HEK293T (cell line): ENCODE results near the gene ZNF548.
A peak's percentile ranks its signal among the peaks of the same experiment; 100 is the strongest.

Experiments
- CTCF ChIA-PET: fragments of 350-600 bp; formaldehyde crosslinking; extraction: SDS; loops from one replicate; lab custom pipeline; 2021; ENCODE audit warnings: antibody characterized with exemption, inconsistent platforms; lab: Yijun Ruan, JAX
- POLR2A ChIA-PET: fragments of 350-600 bp; formaldehyde crosslinking; extraction: SDS; loops from one replicate; lab custom pipeline; 2020; ENCODE audit warnings: antibody characterized with exemption, inconsistent platforms; lab: Yijun Ruan, JAX
- DNase-seq: peaks from one replicate; pipeline ENCODE4 v3.0.0; 2012; ENCODE audit warnings: mixed read lengths; ENCODE audit errors: extremely low spot score
- ARNT ChIP-seq: fragments of 450-650 bp; IDR thresholded peaks from 2 replicates; pipeline ENCODE4 v1.6.1; 2017; ENCODE audit warnings: mild to moderate bottlenecking
- BHLHE40 ChIP-seq: fragments of 450-650 bp; IDR thresholded peaks from 2 replicates; pipeline ENCODE4 v1.6.1; 2016; ENCODE audit warnings: mild to moderate bottlenecking, moderate library complexity, borderline replicate concordance
- CTBP1 ChIP-seq: fragments of 450-650 bp; IDR thresholded peaks from 2 replicates; pipeline ENCODE4 v1.6.1; 2016; ENCODE audit warnings: borderline replicate concordance
- ELF4 ChIP-seq: fragments of 450-650 bp; IDR thresholded peaks from 2 replicates; pipeline ENCODE4 v1.6.1; 2017; ENCODE audit warnings: antibody characterized with exemption
- FOXA1 ChIP-seq: fragments of 450-650 bp; IDR thresholded peaks from 2 replicates; pipeline ENCODE4 v1.6.1; 2016; ENCODE audit warnings: mild to moderate bottlenecking
- FOXK2 ChIP-seq: fragments of 450-650 bp; IDR thresholded peaks from 2 replicates; pipeline ENCODE4 v1.6.1; 2016; ENCODE audit warnings: mild to moderate bottlenecking
- FOXM1 ChIP-seq: fragments of 450-650 bp; IDR thresholded peaks from 2 replicates; pipeline ENCODE4 v1.6.1; 2017; ENCODE audit warnings: mild to moderate bottlenecking, borderline replicate concordance
- HDGF ChIP-seq: fragments of 450-650 bp; IDR thresholded peaks from 2 replicates; pipeline ENCODE4 v1.6.1; 2017; ENCODE audit warnings: antibody characterized with exemption, borderline replicate concordance
- L3MBTL2 ChIP-seq: fragments of 450-650 bp; conservative IDR thresholded peaks from 2 replicates; pipeline ENCODE4 v1.6.1; 2016; ENCODE audit warnings: mild to moderate bottlenecking
- LEF1 ChIP-seq: fragments of 450-650 bp; IDR thresholded peaks from 2 replicates; pipeline ENCODE4 v1.6.1; 2017; ENCODE audit warnings: mild to moderate bottlenecking, borderline replicate concordance
- NFRKB ChIP-seq: fragments of 450-650 bp; IDR thresholded peaks from 2 replicates; pipeline ENCODE4 v1.6.1; 2016; ENCODE audit warnings: mild to moderate bottlenecking, moderate library complexity
- SP1 ChIP-seq: fragments of 450-650 bp; IDR thresholded peaks from 2 replicates; pipeline ENCODE4 v1.6.1; 2017
- SUZ12 ChIP-seq: fragments of 450-650 bp; IDR thresholded peaks from 2 replicates; pipeline ENCODE4 v1.6.1; 2016; ENCODE audit warnings: mild to moderate bottlenecking
- TARDBP ChIP-seq: fragments of 450-650 bp; IDR thresholded peaks from 2 replicates; pipeline ENCODE4 v1.6.1; 2016
- ZNF384 ChIP-seq: fragments of 450-650 bp; IDR thresholded peaks from 2 replicates; pipeline ENCODE4 v1.6.1; 2016
- TF ChIP-seq, protein P1 (sequence below): fragments of 450-650 bp; IDR thresholded peaks from 2 replicates; pipeline ENCODE4 v1.6.1; 2016

The ZNF548 gene

DNA sequence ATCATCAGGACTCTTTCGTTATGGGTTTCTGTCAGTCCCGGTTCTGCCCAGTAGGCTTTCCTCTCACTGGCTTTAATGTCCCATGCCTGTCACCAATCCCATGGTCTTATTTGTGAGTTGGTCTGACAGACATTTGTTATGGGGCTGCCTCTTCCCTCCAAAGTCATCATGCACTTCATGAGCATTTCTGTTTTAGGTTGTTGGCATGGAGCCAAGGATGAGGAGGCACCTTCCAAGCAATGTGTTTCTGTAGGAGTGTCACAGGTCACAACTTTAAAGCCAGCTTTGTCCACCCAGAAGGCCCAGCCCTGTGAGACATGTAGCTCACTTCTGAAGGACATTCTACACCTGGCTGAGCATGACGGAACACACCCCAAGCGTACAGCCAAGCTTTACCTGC is 29.8 kb downstream of the ZNF548 start:
- CTCF ChIA-PET: no interaction called here
- TF ChIP-seq LEF1: no peak
- TF ChIP-seq SUZ12: no peak
- TF ChIP-seq, protein P1, sequence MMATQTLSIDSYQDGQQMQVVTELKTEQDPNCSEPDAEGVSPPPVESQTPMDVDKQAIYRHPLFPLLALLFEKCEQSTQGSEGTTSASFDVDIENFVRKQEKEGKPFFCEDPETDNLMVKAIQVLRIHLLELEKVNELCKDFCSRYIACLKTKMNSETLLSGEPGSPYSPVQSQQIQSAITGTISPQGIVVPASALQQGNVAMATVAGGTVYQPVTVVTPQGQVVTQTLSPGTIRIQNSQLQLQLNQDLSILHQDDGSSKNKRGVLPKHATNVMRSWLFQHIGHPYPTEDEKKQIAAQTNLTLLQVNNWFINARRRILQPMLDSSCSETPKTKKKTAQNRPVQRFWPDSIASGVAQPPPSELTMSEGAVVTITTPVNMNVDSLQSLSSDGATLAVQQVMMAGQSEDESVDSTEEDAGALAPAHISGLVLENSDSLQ: no peak
- TF ChIP-seq CTBP1: no peak
- no peak for TF ChIP-seq HDGF
- no peak for TF ChIP-seq ELF4
- TF ChIP-seq ARNT: no peak
- no peak for TF ChIP-seq FOXM1
- TF ChIP-seq SP1: no peak
- TF ChIP-seq FOXK2: no peak
- no peak for TF ChIP-seq ZNF384
- TF ChIP-seq FOXA1: no peak
- no peak for TF ChIP-seq NFRKB
- no peak for TF ChIP-seq L3MBTL2
- no peak for TF ChIP-seq BHLHE40
- POLR2A ChIA-PET: no interaction called here
- no peak for DNase-seq

DNA sequence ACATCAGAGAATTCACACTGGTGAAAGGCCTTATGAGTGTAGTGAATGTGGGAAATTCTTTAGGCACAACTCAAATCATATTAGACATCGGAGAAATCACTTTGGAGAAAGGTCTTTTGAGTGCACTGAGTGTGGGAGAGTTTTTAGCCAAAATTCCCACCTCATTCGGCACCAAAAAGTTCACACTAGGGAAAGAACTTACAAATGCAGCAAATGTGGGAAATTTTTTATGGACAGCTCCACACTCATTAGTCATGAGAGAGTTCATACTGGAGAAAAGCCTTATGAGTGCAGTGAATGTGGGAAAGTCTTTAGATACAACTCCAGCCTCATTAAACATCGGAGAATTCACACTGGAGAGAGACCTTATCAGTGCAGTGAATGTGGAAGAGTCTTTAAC is 31.4 kb downstream of the ZNF548 start:
- no peak for DNase-seq
- CTCF ChIA-PET: no interaction called here
- POLR2A ChIA-PET: no interaction called here
- no peak for TF ChIP-seq FOXK2
- no peak for TF ChIP-seq FOXM1
- no peak for TF ChIP-seq NFRKB

DNA sequence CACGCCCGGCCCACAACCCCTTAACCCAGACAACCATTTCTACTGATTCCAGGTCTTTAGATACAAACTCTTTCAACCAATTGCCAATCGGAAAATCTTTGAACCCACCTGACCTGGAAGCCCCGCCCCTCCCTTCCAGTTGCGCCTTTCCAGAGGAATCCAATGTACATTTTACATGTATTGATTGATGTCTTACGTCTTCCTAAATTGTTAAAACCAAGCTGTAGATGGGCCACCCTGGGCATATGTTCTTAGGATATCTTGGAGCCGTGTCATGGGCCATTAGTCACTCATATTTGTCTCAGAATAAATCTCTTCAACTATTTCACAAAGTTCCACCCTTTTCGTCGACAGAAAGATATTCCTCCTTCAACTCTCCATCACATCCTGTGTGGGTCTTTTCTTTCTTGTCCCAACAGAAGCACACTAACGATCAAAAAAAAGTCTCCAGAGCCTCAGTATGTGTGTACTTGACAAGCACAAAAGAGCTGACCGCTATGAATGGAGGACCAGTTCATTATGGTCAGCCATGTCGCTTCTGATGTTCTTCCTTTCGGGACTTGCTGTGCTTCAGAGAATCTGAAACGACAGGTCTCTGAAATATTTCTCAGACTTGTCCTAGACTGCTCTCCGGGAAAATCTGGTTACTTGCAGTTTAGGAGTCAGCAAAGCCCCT is 44.9 kb downstream of the ZNF548 start:
- POLR2A ChIA-PET: interaction anchor here (0.8 to 1.2 kb wide), 5 partner anchors 23 to 248 kb away, joined by 3 to 4 read pairs (median 4); partner anchors contain the start of genes ZNF17, ZNF548 and ZNF551
- no peak for DNase-seq
- CTCF ChIA-PET: no interaction called here
- TF ChIP-seq HDGF (no peak), LEF1 (no peak), TARDBP (no peak), FOXM1 (no peak), SP1 (no peak), CTBP1 (no peak), SUZ12 (no peak), NFRKB (no peak), BHLHE40 (no peak), FOXK2 (no peak), ARNT (no peak), FOXA1 (no peak), L3MBTL2 (no peak), ZNF384 (no peak)

DNA sequence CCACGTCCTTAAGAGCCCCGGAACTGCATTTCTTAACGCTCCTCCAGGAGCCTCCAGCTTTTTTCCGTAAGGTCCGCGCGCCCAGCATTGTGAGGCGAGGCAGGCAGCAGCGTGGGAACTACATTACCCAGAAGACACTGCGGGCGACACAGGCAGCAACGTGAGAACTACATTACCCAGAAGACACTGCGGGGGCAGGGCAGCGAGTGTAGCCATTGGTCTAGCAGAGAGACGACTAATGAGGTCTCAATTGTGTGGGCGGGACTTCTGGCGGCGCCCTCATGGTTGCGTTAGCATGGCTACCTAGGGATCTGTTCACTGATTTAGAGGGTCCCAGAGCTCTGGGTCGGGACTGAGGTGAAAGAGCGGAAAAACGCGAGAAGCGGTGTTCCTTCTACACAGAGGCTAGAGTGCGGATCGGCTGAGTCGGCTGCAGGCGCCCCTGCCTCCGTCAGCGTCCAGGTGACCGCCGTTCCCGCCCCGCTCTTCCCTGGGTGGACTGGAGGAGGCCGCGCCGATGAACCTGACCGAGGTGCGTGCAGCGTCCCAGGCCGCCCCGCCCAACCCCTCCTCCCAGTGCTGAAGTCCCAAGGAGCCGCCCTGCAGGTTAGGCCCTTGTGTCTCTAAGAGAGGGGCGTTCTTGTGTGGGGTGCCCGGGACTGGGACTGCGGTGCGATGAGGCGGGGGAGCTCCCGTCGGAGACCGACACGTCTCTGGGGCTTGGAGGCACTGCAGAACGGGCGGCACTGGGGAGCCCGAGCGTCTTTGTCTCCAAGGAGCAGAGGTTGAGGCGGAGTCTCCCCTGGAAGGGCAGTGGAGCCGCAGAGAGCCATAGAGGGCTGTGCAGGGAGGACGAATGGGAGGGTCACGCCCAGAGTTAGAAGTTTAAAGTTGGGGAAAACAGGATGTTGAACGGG is 45.7 kb downstream of the ZNF548 start, which contains the start of gene ZNF749:
TSS of gene ZNF749 (plus strand) at position 264 of the 917 bp plus-strand sequence. CDS start at position 518, 254 bp downstream.
- POLR2A ChIA-PET: interaction anchor here (0.8 to 1.2 kb wide), 5 partner anchors 24 to 247 kb away, joined by 3 to 4 read pairs (median 4); partner anchors contain the start of genes ZNF17, ZNF548 and ZNF551
- TF ChIP-seq FOXK2 (no peak), TARDBP (no peak), L3MBTL2 (peak; percentile 84), ELF4 (peak; percentile 58), LEF1 (no peak), FOXA1 (no peak), ZNF384 (no peak), ARNT (no peak), BHLHE40 (no peak), SP1 (no peak), SUZ12 (peak; percentile 68), HDGF (no peak), FOXM1 (no peak), NFRKB (no peak), CTBP1 (no peak)
- TF ChIP-seq, protein P1: peak; percentile 88
- peak; percentile 96 for DNase-seq
- CTCF ChIA-PET: no interaction called here

DNA sequence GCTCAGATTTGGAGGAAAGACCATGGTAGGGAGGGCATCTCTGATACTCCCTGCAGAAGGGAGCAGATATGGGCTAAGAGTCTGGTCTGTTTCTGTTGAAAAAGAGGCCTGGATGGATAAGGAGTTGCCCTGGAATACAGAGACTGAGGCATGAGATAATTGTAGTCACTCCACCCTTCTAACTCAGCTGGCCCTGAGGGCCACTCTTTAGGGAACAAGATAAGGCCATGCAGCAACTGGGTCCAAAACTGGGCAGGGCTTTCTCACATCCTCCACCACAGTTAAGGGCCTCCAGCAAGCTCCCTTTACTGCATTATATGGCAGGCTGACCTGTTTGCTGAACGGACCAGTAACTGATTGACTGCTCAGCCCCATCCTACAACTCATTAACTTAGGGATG is 46.8 kb downstream of the ZNF548 start:
- ChIA-PET CTCF (no interaction called here), POLR2A (interaction anchor here (1.0 kb wide), 1 partner anchor 10 kb away, joined by 3 read pairs; no protein-coding TSS in a partner anchor)
- TF ChIP-seq, protein P1: no peak
- TF ChIP-seq LEF1 (no peak), HDGF (no peak), BHLHE40 (no peak), ELF4 (no peak), TARDBP (no peak), FOXK2 (no peak), ARNT (no peak), CTBP1 (no peak), ZNF384 (no peak), SUZ12 (no peak), NFRKB (no peak), SP1 (no peak), L3MBTL2 (no peak)
- no peak for DNase-seq
